ENCODE results near the gene TPP2. TPM values are rescaled to one million over a fixed set of nuclear protein-coding genes. Genes with fewer than 3 reads are reported as not detected.

Gene TPP2
- total and polyA plus RNA-seq, 9 donors, result 24.0 to 50.7 (median 33.9) TPM

DNA sequence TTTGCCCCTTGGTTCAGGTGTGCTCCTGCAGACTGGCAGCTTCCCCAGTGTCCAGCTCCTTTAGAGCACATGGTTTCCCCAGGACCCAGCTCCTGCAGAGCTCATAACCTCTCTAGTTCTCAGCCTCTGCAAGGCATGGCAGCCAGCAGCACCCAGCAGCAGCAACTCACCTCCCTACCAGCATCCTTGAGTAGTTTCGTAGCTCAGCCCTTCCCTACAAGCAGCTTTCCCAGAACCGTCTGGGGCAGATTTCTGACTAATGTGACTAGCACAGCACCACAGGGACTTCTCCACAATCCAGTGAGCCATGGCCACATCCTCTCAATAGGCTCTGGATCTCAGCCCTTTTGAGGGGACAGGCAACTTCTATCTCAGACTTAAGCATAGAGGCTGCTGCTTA lies 112.2 kb downstream of the TPP2 start:
- WGBS, 3 donors, result 87 to 93% (median 90%) methylated on average over 2 of the region's 2 CpGs
- TF ChIP-seq, protein P1, sequence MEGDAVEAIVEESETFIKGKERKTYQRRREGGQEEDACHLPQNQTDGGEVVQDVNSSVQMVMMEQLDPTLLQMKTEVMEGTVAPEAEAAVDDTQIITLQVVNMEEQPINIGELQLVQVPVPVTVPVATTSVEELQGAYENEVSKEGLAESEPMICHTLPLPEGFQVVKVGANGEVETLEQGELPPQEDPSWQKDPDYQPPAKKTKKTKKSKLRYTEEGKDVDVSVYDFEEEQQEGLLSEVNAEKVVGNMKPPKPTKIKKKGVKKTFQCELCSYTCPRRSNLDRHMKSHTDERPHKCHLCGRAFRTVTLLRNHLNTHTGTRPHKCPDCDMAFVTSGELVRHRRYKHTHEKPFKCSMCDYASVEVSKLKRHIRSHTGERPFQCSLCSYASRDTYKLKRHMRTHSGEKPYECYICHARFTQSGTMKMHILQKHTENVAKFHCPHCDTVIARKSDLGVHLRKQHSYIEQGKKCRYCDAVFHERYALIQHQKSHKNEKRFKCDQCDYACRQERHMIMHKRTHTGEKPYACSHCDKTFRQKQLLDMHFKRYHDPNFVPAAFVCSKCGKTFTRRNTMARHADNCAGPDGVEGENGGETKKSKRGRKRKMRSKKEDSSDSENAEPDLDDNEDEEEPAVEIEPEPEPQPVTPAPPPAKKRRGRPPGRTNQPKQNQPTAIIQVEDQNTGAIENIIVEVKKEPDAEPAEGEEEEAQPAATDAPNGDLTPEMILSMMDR (IDR thresholded peaks at IDR 0.05), result no peak
- TF ChIP-seq EP300 (IDR thresholded peaks at IDR 0.05), result no peak
- no peak for TF ChIP-seq POLR2A (IDR thresholded peaks at IDR 0.05)
- Histone ChIP-seq H3K4me3 (no peak overlapping the region), H3K9me3 (no peaks in the 10 kb centered on the region), H3K27ac (no peak overlapping the region), H3K27me3 (no peaks in the 10 kb centered on the region), H3K36me3 (no peaks in the 10 kb centered on the region), H3K4me1 (ENCODE audit: insufficient read depth) (no peaks in the 10 kb centered on the region)
- no peak for DNase-seq
- intact Hi-C loops (cut with DNase I), result no loop called here

DNA sequence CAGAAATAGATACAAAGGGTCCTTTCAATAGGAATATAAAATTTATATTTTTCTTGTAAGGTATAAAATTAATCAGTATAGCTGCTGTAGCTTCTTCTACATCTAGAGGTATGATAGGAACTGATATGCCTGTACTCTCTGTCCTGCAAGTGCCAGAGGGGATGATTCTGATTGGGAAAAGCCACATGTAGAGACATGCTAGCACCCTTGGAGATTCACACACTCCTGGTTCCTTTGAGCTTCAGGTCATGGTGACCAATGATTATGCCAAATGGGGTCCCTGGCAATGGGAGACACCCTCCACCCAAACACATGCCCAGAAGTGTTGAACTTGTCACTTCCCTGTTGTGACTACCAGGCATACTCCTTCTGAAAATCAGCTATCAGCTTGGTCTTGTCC lies 112.8 kb downstream of the TPP2 start:
- H3K4me3 ChIP-seq, result no peak overlapping the region
- TF ChIP-seq, protein P1 (IDR thresholded peaks at IDR 0.05), result no peak
- no peak for TF ChIP-seq EP300 (IDR thresholded peaks at IDR 0.05)
- TF ChIP-seq POLR2A (IDR thresholded peaks at IDR 0.05), result no peak
- H3K27ac ChIP-seq, result no peak overlapping the region
- H3K4me1 ChIP-seq (ENCODE audit: insufficient read depth), result no peaks in the 10 kb centered on the region
- no peaks in the 10 kb centered on the region for H3K27me3 ChIP-seq
- H3K9me3 ChIP-seq, result no peaks in the 10 kb centered on the region
- intact Hi-C loops (cut with DNase I), result no loop called here
- DNase-seq, result no peak
- no peaks in the 10 kb centered on the region for H3K36me3 ChIP-seq

DNA sequence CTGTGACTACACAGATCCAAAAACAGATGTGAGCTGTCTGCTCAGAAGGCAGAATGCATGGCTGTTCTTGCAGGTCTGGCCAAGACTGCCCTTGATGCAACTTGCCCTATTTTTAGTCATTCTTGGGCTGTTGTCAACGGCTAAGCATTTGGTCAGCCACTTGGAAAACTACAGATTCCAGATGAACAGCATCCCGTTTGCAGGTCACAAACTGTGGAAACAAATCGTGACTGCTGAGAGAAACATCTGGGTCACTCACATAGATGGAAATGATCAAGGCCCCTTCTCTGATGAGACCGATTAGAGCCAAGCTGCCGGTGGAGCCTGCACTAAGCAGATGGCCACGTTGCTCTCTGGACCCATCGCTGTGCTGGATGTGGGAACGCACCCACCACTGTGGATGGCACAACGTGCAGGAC lies 113.5 kb downstream of the TPP2 start:
- Histone ChIP-seq H3K27ac (no peak overlapping the region), H3K27me3 (no peaks in the 10 kb centered on the region), H3K4me1 (ENCODE audit: insufficient read depth) (no peaks in the 10 kb centered on the region), H3K36me3 (no peaks in the 10 kb centered on the region), H3K4me3 (no peak overlapping the region), H3K9me3 (no peaks in the 10 kb centered on the region)
- intact Hi-C loops (cut with DNase I), result no loop called here
- WGBS, 3 donors, result 79 to 86% (median 86%) methylated on average over 9 of the region's 9 CpGs
- no peak for DNase-seq
- TF ChIP-seq EP300 (IDR thresholded peaks at IDR 0.05) (no peak), POLR2A (IDR thresholded peaks at IDR 0.05) (no peak)
- TF ChIP-seq, protein P1 (IDR thresholded peaks at IDR 0.05), result no peak

DNA sequence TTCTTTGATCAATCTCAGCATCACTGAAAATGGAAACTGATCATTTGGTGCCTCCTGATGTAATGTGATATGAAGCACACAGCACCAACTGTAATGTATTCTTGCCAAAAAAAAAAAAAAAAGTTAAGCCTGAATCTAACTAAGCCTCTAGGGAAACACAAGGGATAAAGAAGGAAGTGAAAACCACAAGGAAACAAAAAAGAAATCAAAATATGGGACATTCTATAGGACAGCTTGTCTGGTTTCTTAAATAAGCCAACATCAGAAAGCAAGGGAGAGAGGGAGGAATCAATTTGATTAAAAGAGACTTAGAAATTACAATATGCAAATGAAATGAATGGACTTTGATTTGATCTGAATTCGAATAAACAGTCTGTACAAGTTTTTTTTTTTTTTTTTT lies 118.7 kb downstream of the TPP2 start:
- WGBS, 3 donors, result 57 to 68% (median 66%) methylated on average over 1 of the region's 1 CpG

More for the DNA sequence above, 118.7 kb downstream of the TPP2 start:
- H3K27me3 ChIP-seq, result no peaks in the 10 kb centered on the region
- no peak overlapping the region for H3K4me3 ChIP-seq
- intact Hi-C loops (cut with DNase I), result no loop called here
- H3K27ac ChIP-seq, result no peak overlapping the region
- no peaks in the 10 kb centered on the region for H3K4me1 ChIP-seq (ENCODE audit: insufficient read depth)
- no peaks in the 10 kb centered on the region for H3K9me3 ChIP-seq
- no peak for DNase-seq
- no peaks in the 10 kb centered on the region for H3K36me3 ChIP-seq
- TF ChIP-seq EP300 (IDR thresholded peaks at IDR 0.05) (no peak), POLR2A (IDR thresholded peaks at IDR 0.05) (no peak)
- TF ChIP-seq, protein P1 (IDR thresholded peaks at IDR 0.05), result no peak
